Stimulated activated naive CD4-positive, alpha-beta T cell (primary cell): ENCODE measurements around the gene PHKB.
"Not testable (repeated sequence)": the region's sequence is repeated elsewhere in the genome, so short reads cannot be mapped to it uniquely, and the experiment has no call there.

ENCODE experiments used
- DNase-seq, 6 experiments: peaks; one replicate each; lab custom pipeline; 2025; lab: John Stamatoyannopoulos, UW

Gene PHKB

DNA sequence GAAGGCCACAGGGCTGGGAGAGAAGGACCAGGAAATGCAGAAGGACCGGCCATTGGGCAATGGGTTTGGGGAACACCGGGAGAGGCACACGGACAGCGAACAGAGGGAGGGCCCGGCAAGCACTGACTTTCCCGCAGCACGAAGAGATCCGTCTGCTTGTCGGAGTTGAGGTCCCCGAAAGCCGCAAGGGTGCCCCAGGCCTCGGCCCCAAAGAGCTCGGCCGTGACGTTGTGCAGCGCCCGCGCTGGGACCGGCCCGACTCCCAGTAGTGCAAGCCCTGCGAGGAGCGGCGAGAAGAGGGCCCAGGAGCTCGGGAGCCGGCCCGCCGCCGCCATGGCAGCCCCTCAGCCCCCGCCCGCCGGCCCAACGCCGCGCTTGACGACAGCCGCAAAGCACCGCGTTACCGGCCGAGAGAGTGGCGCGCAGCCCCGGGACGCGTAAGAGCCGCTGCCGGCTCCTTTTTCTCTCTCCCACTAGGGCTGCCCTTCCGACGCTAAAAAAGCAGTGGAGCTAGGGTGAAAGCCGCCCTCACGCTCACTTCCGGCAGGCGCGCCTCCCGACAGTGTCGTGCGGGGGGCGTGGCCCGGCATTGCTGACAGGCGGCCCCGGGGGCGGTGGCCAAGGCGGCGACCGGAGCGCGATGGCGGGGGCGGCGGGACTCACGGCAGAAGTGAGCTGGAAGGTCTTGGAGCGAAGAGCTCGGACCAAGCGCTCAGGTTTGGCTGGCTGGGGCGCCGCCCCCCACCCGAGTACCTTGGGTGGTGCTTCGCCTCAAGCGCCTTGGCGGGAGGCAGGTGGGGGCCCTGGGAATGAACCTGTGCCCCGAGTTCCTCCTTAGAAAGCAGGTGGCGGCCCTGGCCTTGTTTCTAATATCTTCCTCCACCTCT lies at the start of gene PHKB, which contains the start of gene ITFG1:
TSS of gene PHKB (plus strand) at position 621 of the 887 bp plus-strand sequence. CDS start at position 641, 20 bp downstream.
TSS of gene ITFG1 (minus strand) at position 353 of the 887 bp plus-strand sequence. CDS start at position 335, 18 bp downstream.
- peak; percentile 92 to 96 (median 94) for DNase-seq

DNA sequence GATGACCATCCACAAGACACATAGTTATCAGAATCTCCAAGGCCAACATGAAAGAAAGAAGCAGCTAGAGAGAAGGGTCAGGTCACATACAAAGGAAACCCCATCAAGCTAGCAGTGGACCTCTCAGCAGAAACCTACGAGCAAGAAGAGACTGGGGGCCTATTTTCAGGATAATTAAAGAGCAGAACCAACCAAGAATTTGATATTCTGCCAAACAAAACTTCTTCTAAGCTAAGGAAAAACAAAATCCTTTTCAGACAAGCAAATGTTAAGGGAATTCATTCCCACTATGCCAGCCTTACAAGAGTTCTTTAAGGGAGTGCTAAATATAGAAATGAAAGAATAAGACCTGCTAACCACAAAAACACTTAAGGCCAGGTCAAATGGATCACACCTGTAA lies 48.1 kb upstream of the PHKB start:
- DNase-seq, result no peak

DNA sequence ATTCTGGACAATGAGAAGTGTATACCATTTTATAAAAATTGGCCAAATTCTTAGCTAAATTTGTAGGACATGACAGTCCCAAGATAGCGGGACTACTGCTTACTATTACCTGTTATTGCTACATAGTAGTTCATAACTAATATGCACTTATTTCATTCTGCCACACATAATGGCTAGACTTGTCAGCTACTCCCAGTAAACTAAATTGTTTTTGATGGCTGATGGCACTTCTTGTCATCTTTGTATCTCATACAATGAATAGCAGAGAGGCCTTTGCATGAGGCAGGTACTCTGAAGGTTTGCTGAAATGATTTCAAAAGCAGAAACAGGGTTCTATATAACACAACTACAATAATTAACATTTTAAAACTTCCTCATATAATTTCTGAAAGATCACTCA lies 44.3 kb upstream of the PHKB start:
- DNase-seq, result no peak

DNA sequence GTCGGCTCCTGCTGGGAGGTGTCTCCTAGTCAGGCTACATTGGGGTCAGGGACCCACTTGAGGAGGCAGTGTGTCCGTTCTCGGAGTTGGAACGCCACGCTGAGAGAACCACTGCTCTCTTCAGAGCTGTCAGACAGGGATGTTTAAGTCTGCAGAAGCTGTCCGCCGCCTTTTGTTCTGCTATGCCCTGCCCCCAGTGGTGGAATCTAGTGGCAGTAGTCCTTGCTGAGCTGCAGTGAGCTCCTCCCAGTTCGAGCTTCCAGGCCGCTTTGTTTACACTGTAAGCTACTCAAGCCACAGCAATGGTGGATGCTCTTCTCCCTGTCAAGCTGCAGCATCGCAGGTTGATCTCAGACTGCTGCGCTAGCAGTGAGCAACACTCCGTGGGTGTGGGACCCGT lies 36.3 kb upstream of the PHKB start:
- DNase-seq, result no peak

DNA sequence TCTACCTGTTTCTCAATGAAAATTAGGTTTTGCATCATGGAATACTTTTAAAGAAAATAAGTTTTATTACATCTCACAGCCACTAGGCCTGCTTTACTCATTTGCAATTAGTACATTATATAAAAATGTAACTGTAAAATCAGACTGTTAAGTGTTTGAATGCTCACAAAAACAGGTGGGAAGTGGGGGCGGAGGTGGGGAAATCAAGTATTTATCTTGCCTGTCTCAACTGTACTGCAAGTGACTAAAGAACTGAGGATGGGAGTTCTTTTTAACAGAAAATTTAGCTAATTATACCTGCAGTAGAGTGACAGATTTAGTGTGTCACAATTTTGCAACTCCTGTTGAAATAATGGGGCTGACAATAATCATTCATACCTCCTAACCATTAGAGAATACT lies 34.3 kb upstream of the PHKB start:
- DNase-seq, result no peak

DNA sequence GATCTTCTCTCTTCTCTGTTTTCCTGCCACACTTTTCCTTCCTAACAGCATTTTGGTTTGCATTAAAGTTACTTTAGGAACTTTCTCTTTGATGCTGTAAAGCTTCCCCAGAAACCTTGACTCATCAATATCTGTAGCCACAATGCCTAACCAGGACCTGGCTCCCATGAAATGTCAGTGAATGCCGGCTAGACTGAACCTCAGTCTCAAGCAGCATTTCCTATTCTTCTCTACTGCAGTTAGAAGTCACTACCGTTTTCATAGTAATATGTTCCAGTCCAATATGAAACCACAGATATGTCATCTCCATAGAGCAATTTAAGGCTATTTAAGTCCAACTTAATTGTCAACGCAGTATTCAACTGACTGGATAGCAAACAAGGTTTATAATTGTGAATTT lies 29.2 kb upstream of the PHKB start:
- DNase-seq, result no peak

DNA sequence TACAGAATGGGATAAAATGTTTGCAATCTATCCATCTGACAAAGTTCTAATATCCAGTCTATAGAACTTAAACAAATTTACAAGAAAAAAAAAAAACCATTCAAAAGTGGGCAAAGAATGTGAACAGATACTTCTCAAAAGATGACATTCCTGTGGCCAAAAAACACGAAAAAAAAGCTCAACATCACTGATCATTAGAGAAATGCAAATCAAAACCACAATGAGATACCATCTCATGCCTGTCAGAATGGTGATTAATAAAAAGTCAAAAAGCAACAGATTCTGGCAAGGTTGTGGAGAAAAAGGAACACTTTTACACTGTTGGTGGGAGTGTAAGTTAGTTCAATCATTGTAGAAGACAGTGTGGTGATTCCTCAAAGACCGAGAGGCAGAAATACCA lies 26.9 kb upstream of the PHKB start:
- not testable (repeated sequence) for DNase-seq

DNA sequence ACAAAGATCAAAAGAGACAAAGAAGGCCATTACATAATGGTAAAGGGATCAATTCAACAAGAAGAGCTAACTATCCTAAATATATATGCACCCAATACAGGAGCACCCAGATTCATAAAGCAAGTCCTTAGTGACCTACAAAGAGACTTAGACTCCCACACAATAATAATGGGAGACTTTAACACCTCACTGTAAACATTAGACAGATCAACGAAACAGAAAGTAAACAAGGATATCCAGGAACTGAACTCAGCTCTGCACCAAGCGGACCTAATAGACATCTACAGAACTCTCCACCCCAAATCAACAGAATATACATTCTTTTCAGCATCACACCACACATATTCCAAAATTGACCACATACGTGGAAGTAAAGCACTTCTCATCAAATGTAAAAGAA lies 21.1 kb upstream of the PHKB start:
- not testable (repeated sequence) for DNase-seq

DNA sequence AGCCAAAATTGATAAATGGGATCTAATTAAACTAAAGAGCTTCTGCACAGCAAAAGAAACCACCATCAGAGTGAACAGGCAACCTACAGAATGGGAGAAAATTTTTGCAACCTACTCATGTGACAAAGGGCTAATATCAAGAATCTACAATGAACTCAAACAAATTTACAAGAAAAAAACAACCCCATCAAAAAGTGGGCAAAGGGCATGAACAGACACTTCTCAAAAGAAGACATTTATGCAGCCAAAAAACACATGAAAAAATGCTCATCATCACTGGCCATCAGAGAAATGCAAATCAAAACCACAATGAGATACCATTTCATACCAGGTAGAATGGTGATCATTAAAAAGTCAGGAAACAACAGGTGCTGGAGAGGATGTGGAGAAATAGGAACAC lies 18.2 kb upstream of the PHKB start:
- DNase-seq, result not testable (repeated sequence)

DNA sequence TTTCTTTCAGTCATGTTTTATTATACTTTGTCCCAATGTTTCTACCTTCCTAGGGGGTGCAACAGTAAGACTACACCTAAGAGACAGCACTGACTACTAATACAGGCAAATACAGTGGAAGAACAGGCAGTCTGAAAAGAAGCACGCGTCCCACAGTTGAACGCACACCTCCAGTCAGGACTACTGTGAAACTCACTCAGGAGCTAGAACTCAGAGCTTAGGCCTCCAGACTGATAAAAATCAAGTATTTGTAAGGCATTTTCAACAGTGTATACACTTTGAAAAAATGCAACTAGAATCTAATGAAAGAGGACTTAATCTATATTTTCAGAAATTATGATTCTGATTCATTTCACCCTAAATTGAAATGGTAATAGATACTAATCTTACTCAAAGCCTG lies 14.7 kb upstream of the PHKB start:
- no peak for DNase-seq

DNA sequence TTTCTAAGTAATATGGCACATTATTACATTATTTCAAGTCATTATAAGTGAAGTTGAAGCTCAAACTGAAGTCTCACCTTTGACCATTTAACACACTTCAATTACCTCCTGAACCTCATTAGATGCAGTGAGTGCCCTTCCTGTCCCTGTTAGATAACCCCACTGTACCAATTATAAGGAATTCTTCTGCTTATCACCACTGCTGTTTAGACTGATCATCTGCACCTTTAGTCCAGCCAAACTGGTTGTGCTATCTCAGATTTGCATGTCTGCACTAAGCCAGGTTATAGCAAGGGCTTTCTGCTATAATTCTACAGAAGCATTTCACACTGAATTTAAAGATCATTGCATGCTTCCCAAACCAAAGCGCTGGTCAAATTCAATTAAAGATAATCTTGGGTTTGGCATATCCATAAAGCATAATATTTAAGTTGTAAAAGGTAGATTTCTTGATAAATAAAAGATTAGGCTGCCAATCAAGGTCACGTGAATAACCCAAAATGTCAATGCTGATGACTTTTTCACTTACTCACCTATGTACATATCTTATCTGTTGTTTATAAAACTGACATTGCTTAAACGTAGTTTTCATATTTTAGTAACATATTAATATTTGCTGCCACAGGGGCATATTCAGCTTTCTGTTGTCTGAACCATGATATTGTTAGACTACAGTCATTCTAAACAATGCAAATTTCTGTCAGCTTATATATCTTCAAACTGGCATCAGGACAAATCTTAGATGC lies 12.1 kb upstream of the PHKB start:
- DNase-seq, result no peak

DNA sequence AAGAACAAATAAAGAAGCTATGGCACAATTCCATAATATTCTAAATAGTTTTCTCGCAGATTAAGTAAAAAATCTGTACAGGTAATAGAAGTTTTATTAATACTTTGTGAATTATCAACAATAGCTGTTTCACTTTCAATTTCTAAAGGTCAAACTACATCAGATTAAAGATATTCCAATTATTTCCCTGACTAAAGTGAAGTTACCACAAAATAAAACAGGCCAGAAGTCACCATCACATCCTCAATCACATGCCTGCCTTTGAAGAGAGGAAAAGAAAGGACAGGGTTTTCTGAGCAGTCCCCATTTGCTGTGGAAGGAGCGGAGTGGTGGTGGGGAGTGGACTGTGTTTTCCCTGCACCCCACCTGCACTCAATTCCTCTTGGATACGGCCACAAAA lies 11.3 kb upstream of the PHKB start:
- DNase-seq, result no peak

DNA sequence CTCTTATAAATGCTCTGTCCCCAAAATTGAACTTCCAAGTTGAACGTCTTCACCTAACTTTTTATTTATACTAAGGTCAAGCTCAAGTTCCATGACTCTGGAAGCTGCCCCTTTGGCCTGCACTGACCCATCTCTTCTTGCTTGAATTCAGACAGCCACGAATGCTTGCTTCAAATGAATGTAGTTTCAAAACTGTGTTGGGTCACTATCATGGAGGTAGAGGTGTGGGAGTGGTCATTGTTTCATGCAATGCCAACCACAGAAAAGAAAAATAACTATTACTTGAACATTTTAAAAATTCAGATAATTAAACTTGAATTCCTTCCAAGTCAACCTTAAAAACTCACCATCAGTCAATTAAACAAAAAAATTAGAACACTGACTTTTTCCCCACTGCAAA lies 2.8 kb upstream of the PHKB start:
- no peak for DNase-seq

DNA sequence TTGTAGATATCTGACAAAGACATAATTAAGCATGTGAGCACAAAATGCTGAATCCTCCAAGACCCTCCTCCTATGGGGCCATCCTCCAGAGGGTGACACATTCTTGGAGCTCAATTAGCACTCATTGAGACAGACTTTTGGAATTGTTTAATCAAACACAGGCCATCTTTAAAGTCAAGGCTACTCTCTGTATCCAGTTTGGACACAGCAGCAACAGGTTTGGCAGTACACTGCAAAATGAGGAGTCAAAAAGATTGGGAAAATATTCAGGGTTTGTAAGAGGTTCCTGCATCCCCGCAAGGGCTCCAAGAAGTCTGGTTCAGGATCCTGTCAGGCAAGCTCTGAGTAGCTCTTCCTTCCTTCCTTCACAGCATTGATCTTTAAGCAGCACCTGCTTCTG lies 1.5 kb upstream of the PHKB start:
- DNase-seq, result no peak

DNA sequence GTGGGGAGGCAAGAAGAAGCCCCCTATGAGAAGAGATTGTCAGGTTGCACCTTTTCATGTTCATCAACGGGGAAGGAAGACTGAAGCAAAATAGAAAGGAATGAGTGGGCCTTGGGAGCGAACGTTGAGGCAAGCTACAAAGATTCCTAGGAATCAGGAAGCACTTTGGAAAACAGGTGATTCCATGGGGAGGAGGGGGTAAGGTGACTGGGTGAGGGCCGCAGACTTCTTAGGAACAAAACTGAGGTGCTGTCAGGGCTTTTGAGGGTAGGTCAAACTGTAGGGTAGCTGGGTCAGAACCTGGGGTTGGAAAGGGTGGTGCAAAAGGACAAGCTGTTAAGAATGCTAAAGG lies 796 bp upstream of the PHKB start:
- DNase-seq, result no peak

DNA sequence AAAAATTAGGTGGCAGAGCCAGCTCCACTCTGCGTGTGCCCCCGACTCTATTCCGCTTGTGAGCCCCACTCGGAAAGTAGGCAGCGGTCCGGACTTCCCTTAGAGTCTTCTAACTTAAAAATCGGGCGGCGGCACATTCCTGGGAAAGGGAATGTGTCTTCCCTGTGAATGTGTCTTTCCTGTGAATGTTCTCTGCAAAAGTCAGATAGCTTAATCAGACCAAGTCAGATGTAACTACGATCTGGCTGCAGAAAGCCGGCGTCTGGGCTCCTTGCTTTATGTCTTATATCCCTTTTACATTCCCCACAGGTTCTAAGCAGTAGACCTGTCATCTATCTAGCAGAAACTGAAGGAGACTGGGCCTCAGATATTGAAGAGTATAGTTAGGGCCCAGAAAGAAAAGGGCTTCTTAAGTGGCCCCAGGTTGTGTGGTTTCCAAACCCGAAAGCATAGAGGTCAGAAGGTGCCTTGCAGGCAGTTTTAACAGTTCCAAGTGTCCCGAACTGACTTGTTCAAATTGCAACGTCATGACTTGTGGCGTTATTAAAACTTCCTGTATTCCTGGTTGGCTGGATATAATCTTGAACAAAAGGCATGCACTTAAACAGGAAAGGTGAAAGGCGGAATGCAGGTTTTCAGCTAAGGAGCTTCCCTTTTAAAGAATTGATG lies 601 bp downstream of the PHKB start:
- DNase-seq, result peak in 2 of 6 experiments; percentile 26 to 51

DNA sequence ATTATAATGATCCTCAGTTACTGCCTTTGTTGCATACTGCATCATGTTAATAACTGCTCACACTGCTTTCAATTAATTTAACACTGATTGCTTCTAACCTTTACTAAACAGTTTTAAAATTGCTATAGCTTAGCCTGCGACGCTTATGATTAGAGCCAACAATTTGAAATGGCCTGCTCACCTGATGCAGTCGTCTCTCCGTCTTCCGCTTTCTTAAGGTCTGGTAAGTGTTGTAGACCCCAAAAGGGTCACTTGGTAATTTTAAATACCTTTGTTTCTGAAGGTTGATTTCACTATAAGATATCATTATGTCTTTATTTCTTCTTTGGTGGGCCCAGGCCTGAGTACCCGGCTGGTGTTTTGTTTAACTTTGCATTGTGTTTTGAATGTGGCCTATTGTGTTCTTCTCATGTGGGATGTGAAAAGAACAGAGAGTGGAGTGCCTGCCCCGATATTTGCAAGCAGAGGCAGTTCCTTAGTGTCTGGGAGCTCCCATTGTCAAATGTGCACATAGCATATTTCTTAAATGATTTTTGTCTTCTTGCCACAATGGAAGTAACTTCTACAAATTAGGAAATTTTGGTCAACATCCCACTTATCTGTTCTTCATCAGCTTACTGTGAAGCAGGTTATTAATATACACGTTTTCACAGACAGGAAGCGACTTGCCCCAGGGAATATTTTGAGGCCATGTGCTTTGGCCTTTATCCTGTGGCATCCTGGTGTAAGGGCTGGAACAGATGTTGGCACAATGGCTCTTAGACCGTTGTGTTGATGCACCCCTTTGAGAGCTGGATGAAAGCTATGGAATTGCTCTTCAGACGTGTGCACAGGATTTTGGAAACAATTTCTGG lies 2.9 kb downstream of the PHKB start:
- DNase-seq, result no peak

DNA sequence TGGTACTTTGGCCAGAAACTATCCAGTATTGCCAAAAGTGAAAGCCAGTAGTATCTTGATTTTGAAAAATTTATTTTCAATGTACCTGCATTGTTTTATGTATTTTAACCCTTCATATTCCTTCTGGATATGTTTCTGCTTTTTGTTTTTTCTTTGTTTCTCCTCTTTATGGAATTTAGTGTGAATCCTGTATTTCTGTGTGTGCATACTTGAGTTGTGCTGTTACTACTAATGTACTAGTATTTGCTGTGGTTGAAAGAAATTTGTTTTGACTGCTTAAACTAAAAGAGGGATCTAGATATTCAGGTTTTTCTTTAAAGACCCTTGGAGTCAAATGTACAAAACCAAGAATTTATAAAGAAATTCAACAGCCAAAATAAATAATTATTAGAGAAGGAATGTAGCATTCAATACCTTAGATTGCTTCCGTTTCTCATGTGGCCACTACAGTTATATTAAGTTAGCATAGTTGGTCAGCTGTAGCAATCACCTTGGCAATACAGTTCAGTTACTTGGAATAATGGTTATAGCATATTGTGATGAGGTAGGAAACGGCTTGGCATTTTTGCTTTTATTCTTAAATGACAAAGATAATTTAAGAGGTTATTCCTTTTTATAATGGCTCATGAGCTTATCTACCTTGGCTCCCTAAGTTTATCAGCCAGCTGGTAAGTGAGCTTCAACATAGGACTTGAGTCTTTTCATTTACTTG lies 4.9 kb downstream of the PHKB start:
- DNase-seq, result no peak

DNA sequence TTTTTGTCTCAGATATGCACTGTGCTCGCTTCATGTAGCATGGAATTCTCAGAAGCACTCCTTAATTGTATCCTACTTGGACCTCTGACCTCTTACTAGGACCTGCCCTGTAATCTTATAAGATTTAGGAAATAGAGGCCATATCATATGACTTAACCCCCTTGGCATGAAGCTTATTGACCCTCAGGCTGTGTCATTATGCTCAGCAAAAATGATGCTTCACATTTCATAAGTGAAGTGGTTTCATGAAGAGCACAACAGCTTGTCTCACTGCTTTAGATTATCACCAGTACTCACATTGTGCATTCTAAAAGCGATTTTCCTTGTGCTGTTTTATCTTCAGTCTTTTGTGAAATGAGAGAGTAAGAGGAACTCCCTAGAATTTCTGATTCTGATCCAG lies 6.4 kb downstream of the PHKB start:
- DNase-seq, result no peak

DNA sequence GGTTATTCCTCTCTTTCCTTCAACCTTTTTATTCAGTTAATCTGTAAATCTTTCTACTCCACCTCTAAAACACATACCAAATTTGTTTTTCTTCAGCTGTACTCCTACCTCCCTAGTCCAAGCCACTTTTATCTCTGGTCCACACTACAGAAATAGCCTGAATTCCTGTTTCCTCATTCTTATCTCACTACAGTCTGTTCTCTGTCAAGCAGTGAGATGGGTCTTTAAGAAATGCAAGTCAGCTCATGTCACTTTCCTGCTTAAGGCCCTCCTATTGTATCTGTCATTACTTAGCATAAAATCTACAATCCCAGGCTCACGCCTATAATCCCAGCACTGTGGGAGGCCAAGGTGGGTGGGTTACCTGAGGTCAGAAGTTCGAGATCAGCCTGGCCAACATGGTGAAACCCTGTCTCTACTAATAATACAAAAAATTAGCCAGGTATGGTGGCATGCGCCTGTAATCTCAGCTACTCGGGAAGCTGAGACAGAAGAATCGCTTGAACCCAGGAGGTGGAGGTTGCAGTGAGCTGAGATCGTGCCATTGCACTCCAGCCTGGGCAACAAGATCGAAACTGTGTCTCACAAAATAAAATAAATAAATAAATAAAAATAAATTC lies 7.0 kb downstream of the PHKB start:
- not testable (repeated sequence) for DNase-seq

DNA sequence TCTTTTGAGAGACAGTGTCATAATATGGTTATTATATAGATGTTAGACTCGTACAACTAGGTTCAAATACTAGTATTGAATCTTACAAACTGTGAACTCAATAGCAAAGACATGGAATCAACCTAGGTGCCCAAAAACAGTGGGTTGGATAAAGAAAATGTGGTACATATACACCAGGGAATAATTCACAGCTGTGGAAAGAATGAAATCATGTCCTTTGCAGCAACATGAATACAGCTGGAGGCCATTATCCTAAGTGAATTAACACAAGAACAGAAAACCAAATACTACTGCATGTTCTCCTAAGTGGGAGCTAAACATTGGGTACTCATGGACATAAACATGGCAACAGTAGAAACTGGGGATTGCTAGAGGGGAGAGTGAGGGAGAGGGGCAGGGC lies 8.1 kb downstream of the PHKB start:
- no peak for DNase-seq
